ENCODE measurements around the gene GOLGA6L10.
"Not testable (repeated sequence)": the region's sequence is repeated elsewhere in the genome, so short reads cannot be mapped to it uniquely, and the experiment has no call there.

DNA sequence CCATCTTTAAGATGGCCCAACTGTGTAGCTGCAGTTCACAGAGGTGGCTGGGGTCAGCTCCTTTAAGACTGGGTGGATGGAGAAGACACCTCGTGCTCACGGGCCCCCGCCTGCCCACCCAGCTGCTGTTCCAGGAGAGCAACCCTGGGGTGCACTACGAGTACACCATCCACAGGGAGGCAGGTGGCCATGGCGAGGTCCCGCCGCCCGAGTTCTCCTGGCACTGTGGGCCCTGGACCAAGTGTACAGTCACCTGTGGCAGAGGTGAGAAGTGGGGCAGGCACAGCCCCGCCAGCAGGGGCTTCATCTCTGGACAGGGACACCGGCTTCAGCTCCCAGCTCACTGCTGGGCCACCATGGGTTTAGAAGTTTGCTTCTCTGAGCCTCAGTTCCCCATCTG lies 26.8 kb downstream of the GOLGA6L10 start:
- TF ChIP-seq, protein P1, sequence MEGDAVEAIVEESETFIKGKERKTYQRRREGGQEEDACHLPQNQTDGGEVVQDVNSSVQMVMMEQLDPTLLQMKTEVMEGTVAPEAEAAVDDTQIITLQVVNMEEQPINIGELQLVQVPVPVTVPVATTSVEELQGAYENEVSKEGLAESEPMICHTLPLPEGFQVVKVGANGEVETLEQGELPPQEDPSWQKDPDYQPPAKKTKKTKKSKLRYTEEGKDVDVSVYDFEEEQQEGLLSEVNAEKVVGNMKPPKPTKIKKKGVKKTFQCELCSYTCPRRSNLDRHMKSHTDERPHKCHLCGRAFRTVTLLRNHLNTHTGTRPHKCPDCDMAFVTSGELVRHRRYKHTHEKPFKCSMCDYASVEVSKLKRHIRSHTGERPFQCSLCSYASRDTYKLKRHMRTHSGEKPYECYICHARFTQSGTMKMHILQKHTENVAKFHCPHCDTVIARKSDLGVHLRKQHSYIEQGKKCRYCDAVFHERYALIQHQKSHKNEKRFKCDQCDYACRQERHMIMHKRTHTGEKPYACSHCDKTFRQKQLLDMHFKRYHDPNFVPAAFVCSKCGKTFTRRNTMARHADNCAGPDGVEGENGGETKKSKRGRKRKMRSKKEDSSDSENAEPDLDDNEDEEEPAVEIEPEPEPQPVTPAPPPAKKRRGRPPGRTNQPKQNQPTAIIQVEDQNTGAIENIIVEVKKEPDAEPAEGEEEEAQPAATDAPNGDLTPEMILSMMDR (IDR thresholded peaks at IDR 0.05 in 2 of 3, conservative IDR thresholded peaks at IDR 0.05 in 1 of 3; ENCODE audit: borderline replicate concordance in 1 of 3, insufficient read depth in 1 of 3, low read depth in 2 of 3, low read length in 2 of 3): not testable (repeated sequence)
- not testable (repeated sequence) for TF ChIP-seq EZH2phosphoT487 (IDR thresholded peaks at IDR 0.05; ENCODE audit: borderline replicate concordance); EZH2 (IDR thresholded peaks at IDR 0.05); POLR2A (IDR thresholded peaks at IDR 0.05; ENCODE audit: borderline replicate concordance, extremely low read depth, insufficient read depth, insufficient read length); JUND (IDR thresholded peaks at IDR 0.05); RAD21 (IDR thresholded peaks at IDR 0.05; ENCODE audit: low read depth); CEBPB (IDR thresholded peaks at IDR 0.05; ENCODE audit: low read depth); POLR2AphosphoS5 (IDR thresholded peaks at IDR 0.05; ENCODE audit: low read depth, low read length); ZNF274 (IDR thresholded peaks at IDR 0.05; ENCODE audit: low read depth, low read length); YY1 (IDR thresholded peaks at IDR 0.05; ENCODE audit: extremely low read depth, insufficient replicate concordance, low read depth, low read length); SIN3A (IDR thresholded peaks at IDR 0.05; ENCODE audit: low read depth); SRF (IDR thresholded peaks at IDR 0.05; ENCODE audit: low read depth)
- TF ChIP-seq, protein P2, sequence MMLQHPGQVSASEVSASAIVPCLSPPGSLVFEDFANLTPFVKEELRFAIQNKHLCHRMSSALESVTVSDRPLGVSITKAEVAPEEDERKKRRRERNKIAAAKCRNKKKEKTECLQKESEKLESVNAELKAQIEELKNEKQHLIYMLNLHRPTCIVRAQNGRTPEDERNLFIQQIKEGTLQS (IDR thresholded peaks at IDR 0.05): not testable (repeated sequence)
- TF ChIP-seq, protein P3, sequence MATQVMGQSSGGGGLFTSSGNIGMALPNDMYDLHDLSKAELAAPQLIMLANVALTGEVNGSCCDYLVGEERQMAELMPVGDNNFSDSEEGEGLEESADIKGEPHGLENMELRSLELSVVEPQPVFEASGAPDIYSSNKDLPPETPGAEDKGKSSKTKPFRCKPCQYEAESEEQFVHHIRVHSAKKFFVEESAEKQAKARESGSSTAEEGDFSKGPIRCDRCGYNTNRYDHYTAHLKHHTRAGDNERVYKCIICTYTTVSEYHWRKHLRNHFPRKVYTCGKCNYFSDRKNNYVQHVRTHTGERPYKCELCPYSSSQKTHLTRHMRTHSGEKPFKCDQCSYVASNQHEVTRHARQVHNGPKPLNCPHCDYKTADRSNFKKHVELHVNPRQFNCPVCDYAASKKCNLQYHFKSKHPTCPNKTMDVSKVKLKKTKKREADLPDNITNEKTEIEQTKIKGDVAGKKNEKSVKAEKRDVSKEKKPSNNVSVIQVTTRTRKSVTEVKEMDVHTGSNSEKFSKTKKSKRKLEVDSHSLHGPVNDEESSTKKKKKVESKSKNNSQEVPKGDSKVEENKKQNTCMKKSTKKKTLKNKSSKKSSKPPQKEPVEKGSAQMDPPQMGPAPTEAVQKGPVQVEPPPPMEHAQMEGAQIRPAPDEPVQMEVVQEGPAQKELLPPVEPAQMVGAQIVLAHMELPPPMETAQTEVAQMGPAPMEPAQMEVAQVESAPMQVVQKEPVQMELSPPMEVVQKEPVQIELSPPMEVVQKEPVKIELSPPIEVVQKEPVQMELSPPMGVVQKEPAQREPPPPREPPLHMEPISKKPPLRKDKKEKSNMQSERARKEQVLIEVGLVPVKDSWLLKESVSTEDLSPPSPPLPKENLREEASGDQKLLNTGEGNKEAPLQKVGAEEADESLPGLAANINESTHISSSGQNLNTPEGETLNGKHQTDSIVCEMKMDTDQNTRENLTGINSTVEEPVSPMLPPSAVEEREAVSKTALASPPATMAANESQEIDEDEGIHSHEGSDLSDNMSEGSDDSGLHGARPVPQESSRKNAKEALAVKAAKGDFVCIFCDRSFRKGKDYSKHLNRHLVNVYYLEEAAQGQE (IDR thresholded peaks at IDR 0.05; ENCODE audit: low read depth): not testable (repeated sequence)

Data from HCT116 (cell line).